HCT116 (cell line): ENCODE data around the gene ATG10. TPM values are rescaled to one million over a fixed set of nuclear protein-coding genes. Genes with fewer than 3 reads are reported as not detected.

ENCODE experiments used
- ATAC-seq: fragments of 200-7000 bp; cut with Tn5 transposase; 2 replicates; pipeline ENCODE4 v1.9.1; 2020; ENCODE audit warnings: mild to moderate bottlenecking, moderate library complexity
- BruUV-seq: library from RNA; stranded (reverse); fragments of 400-500 nt; replicated peaks from 2 replicates; lab custom pipeline; 2021; lab: Mats Ljungman, UMichigan
- CTCF ChIA-PET: fragments of 300-600 bp; sonication (Branson Sonifier 250); formaldehyde crosslinking; loops from one replicate; lab custom pipeline; 2021; ENCODE audit warnings: antibody characterized with exemption; lab: Charles Lee
- POLR2A ChIA-PET: fragments of 300-600, 350-600 bp; sonication (Branson Sonifier 250); formaldehyde crosslinking; loops from one replicate; lab custom pipeline; 2021; ENCODE audit warnings: antibody characterized with exemption; lab: Charles Lee
- RAD21 ChIA-PET, 2 experiments: fragments of 300-600 bp; sonication (Branson Sonifier 250); formaldehyde crosslinking; loops; one replicate each; lab custom pipeline; 2023; ENCODE audit warnings: low total read pairs in 2 of 2; ENCODE audit not compliant: uncharacterized antibody in 2 of 2, unreplicated experiment in 2 of 2, low non-redundant PET in 1 of 2; lab: Charles Lee
- DNase-seq: peaks from one replicate; pipeline ENCODE4 v3.0.0-alpha.2; 2010; ENCODE audit warnings: low read depth, low spot score
- H2AFZ ChIP-seq: fragments of 200-600 bp; shearing (Covaris generic), sonication (generic); 2 replicates; pipeline ENCODE4 v1.6.1; 2017; ENCODE audit warnings: low read depth, mixed run types, mixed read lengths, antibody characterized with exemption, low read length; ENCODE audit not compliant: poor library complexity, severe bottlenecking
- H3K27ac ChIP-seq: 2 replicates; pipeline ENCODE4 v1.5.1; 2012; ENCODE audit warnings: low read depth, low read length
- H3K27me3 ChIP-seq: fragments of 200-600 bp; sonication (generic); 2 replicates; pipeline ENCODE4 v1.6.1; 2016; ENCODE audit warnings: mixed run types, low read length, mixed read lengths; ENCODE audit not compliant: insufficient read depth
- H3K36me3 ChIP-seq, 2 experiments: fragments of 200-500 bp in 1 of 2; fragments of 200-600 bp in 1 of 2; sonication (Bioruptor generic) in 1 of 2; sonication (generic) in 1 of 2; 2 replicates each; pipeline versions ENCODE4 v1.5.1 to v1.6.1; 2014 to 2016; ENCODE audit warnings: low read length in 2 of 2, inconsistent platforms in 1 of 2, mixed read lengths in 1 of 2, mixed run types in 1 of 2; ENCODE audit not compliant: insufficient read depth in 2 of 2, control insufficient read depth in 1 of 2
- H3K4me1 ChIP-seq, 2 experiments: fragments of 200-600 bp in 1 of 2; sonication (generic) in 1 of 2; 2 replicates each; pipeline versions ENCODE4 v1.5.1 to v1.6.1; 2012 to 2017; ENCODE audit warnings: low read length in 2 of 2, inconsistent platforms in 1 of 2, mild to moderate bottlenecking in 1 of 2, mixed read lengths in 1 of 2, mixed run types in 1 of 2, moderate library complexity in 1 of 2; ENCODE audit not compliant: insufficient read depth in 2 of 2, control insufficient read depth in 1 of 2
- H3K4me2 ChIP-seq: fragments of 200-600 bp; sonication (generic); 2 replicates; pipeline ENCODE4 v1.6.1; 2017; ENCODE audit warnings: mixed run types, low read length, mixed read lengths
- H3K4me3 ChIP-seq, 2 experiments: fragments of 200-600 bp in 1 of 2; sonication (generic) in 1 of 2; replicated peaks in 1 of 2; 2 replicates each; pipeline ENCODE4 v1.5.1; 2011 to 2016; ENCODE audit warnings: low read length in 2 of 2, control low read depth in 1 of 2, low read depth in 1 of 2, mild to moderate bottlenecking in 1 of 2, mixed read lengths in 1 of 2, mixed run types in 1 of 2
- H3K79me2 ChIP-seq: fragments of 200-600 bp; sonication (generic); 2 replicates; pipeline ENCODE4 v1.6.1; 2017; ENCODE audit warnings: mild to moderate bottlenecking, mixed run types, low read length, moderate library complexity, mixed read lengths; ENCODE audit not compliant: insufficient read depth
- H3K9ac ChIP-seq: fragments of 200-600 bp; sonication (generic); 2 replicates; pipeline ENCODE4 v1.6.1; 2016; ENCODE audit warnings: low read length, mixed read lengths
- H3K9me2 ChIP-seq: fragments of 200-600 bp; sonication (generic), shearing (Covaris generic); 2 replicates; pipeline ENCODE4 v1.6.1; 2017; ENCODE audit warnings: mixed run types, mild to moderate bottlenecking, moderate library complexity; ENCODE audit not compliant: insufficient read depth
- H3K9me3 ChIP-seq, 2 experiments: fragments of 200-500 bp in 1 of 2; fragments of 200-600 bp in 1 of 2; sonication (Bioruptor generic) in 1 of 2; sonication (generic) in 1 of 2; 2 replicates each; pipeline ENCODE4 v1.6.1; 2014 to 2017; ENCODE audit warnings: low read length in 2 of 2, mixed read lengths in 2 of 2, inconsistent platforms in 1 of 2, low read depth in 1 of 2, mild to moderate bottlenecking in 1 of 2, mixed run types in 1 of 2, moderate library complexity in 1 of 2; ENCODE audit not compliant: control insufficient read depth in 1 of 2, insufficient read depth in 1 of 2
- H4K20me1 ChIP-seq: fragments of 200-600 bp; sonication (generic), shearing (Covaris generic); 2 replicates; pipeline ENCODE4 v1.6.1; 2017; ENCODE audit warnings: mixed run types, mild to moderate bottlenecking, moderate library complexity; ENCODE audit not compliant: insufficient read depth
- CBX3 ChIP-seq: IDR thresholded peaks from 2 replicates; pipeline ENCODE4 v1.6.1; 2012; ENCODE audit warnings: low read depth
- EGR1 ChIP-seq: IDR thresholded peaks from 2 replicates; pipeline ENCODE4 v1.6.1; 2012; ENCODE audit warnings: low read depth
- EZH2phosphoT487 ChIP-seq: fragments of 200-600 bp; IDR thresholded peaks from 2 replicates; pipeline ENCODE4 v1.6.1; 2018; ENCODE audit warnings: antibody characterized with exemption, borderline replicate concordance
- JUND ChIP-seq: IDR thresholded peaks from 2 replicates; pipeline ENCODE4 v1.6.1; 2012
- POLR2A ChIP-seq: IDR thresholded peaks from 2 replicates; pipeline ENCODE4 v1.7.0; 2011; ENCODE audit warnings: borderline replicate concordance; ENCODE audit not compliant: insufficient read depth, insufficient read length; ENCODE audit errors: extremely low read depth
- POLR2AphosphoS5 ChIP-seq: IDR thresholded peaks from 2 replicates; pipeline ENCODE4 v1.6.1; 2011; ENCODE audit warnings: mild to moderate bottlenecking, low read depth, low read length, moderate library complexity
- RAD21 ChIP-seq: IDR thresholded peaks from 2 replicates; pipeline ENCODE4 v1.6.1; 2012; ENCODE audit warnings: low read depth, mild to moderate bottlenecking
- SIN3A ChIP-seq: IDR thresholded peaks from 2 replicates; pipeline ENCODE4 v1.6.1; 2012; ENCODE audit warnings: low read depth
- TCF7L2 ChIP-seq: IDR thresholded peaks from 2 replicates; pipeline ENCODE4 v1.7.0; 2011; ENCODE audit warnings: borderline replicate concordance, inconsistent platforms; ENCODE audit not compliant: insufficient read depth, insufficient read length; ENCODE audit errors: extremely low read depth
- ZNF274 ChIP-seq: fragments of 200-500 bp; sonication (Bioruptor generic); IDR thresholded peaks from 2 replicates; pipeline ENCODE4 v1.6.1; 2014; ENCODE audit warnings: mild to moderate bottlenecking, low read depth, low read length, inconsistent platforms
- intact Hi-C: fragments of 100-400 bp; cut with micrococcal nuclease; formaldehyde crosslinking; loops from 2 replicates; pipeline ENCODE4 v1.10.0; 2022
- total RNA-seq: library from RNA; stranded (reverse); gene quantifications from one replicate; pipeline ENCODE4 v1.2.1, GENCODE V29; 2021; ENCODE audit not compliant: unreplicated experiment
- TF ChIP-seq, protein P1 (sequence below): IDR thresholded peaks from 2 replicates; pipeline ENCODE4 v1.6.1; 2012
- TF ChIP-seq, protein P2 (sequence below): IDR thresholded peaks from 2 replicates; pipeline ENCODE4 v1.6.1; 2011; ENCODE audit warnings: mild to moderate bottlenecking, low read length, moderate library complexity; ENCODE audit not compliant: insufficient replicate concordance; ENCODE audit errors: extremely low read depth
- TF ChIP-seq, protein P3 (sequence below): IDR thresholded peaks from 2 replicates; pipeline ENCODE4 v1.6.1; 2012; ENCODE audit warnings: low read depth

ATG10 gene
- total RNA-seq, 1 experiment from 2014 or later: 9.4 TPM

DNA sequence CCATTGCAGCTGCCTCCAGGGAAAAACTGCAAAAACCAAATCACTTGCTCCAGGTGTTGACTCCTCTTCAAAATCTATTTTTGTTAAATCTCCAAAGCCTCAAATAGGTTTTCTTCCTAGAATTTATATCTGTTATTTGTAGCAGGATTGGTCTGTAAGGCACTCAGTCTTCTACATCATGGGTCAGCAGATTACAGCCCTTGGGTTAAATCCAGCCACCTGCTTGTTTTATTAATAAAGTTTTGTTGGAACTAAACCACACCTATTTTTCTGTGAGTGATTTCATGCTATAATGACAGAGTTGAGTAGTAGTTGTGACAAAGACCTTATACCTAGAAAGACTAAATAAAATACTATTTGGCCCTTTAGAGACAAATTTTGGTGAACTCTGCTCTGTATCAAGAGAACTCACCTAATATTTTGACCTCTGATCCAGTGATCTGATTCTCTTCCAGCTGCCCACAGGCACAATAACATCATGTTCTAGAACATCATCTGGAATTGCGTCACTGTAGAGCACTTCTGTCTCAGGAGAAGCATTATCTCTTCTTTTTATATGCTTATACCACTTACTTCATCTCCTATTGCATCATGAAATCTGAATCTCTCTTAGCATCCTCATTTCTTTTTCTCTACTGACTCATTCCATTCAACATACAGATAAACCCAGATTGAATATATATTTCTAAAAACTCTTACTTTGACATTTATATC is 176.2 kb downstream of the ATG10 start:
- no TSS peak for BruUV-seq
- intact Hi-C loops: no loop called here
- Histone ChIP-seq H3K36me3 (no peaks in the 10 kb centered on the region), H3K4me1 (peaks cover 0 to 9% of the 10 kb centered on the region in 2 experiments; a peak in 2 of 4 replicates), H3K79me2 (no peaks in the 10 kb centered on the region), H3K27me3 (no peaks in the 10 kb centered on the region), H3K27ac (no peak overlapping the region), H3K9me2 (no peaks in the 10 kb centered on the region), H2AFZ (no peak overlapping the region), H3K9ac (no peak overlapping the region), H3K4me2 (no peak overlapping the region), H3K4me3 (no peak overlapping the region), H4K20me1 (no peaks in the 10 kb centered on the region), H3K9me3 (no peaks in the 10 kb centered on the region)
- TF ChIP-seq RAD21 (no peak), SIN3A (no peak)
- TF ChIP-seq, protein P1, sequence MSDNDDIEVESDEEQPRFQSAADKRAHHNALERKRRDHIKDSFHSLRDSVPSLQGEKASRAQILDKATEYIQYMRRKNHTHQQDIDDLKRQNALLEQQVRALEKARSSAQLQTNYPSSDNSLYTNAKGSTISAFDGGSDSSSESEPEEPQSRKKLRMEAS: no peak
- TF ChIP-seq, protein P2, sequence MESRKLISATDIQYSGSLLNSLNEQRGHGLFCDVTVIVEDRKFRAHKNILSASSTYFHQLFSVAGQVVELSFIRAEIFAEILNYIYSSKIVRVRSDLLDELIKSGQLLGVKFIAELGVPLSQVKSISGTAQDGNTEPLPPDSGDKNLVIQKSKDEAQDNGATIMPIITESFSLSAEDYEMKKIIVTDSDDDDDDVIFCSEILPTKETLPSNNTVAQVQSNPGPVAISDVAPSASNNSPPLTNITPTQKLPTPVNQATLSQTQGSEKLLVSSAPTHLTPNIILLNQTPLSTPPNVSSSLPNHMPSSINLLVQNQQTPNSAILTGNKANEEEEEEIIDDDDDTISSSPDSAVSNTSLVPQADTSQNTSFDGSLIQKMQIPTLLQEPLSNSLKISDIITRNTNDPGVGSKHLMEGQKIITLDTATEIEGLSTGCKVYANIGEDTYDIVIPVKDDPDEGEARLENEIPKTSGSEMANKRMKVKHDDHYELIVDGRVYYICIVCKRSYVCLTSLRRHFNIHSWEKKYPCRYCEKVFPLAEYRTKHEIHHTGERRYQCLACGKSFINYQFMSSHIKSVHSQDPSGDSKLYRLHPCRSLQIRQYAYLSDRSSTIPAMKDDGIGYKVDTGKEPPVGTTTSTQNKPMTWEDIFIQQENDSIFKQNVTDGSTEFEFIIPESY: no peak
- ChIA-PET POLR2A (no interaction called here), CTCF (no interaction called here), RAD21 (no interaction called here)
- DNase-seq (no peak), ATAC-seq (no peak)

GRCh38 chr5:82149434-82149833 is 177.6 kb downstream of the ATG10 start:
- Histone ChIP-seq H3K79me2 (no peaks in the 10 kb centered on the region), H3K27me3 (no peaks in the 10 kb centered on the region), H3K4me3 (no peak overlapping the region), H3K9me3 (no peaks in the 10 kb centered on the region), H3K27ac (no peak overlapping the region), H2AFZ (no peak overlapping the region), H3K36me3 (no peaks in the 10 kb centered on the region), H3K4me1 (peaks cover 0 to 9% of the 10 kb centered on the region in 2 experiments; a peak in 2 of 4 replicates), H3K4me2 (no peak overlapping the region), H4K20me1 (no peaks in the 10 kb centered on the region), H3K9me2 (no peaks in the 10 kb centered on the region), H3K9ac (no peak overlapping the region)
- BruUV-seq: no TSS peak
- intact Hi-C loops: no loop called here
- ATAC-seq (no peak), DNase-seq (no peak)
- CTCF ChIA-PET: no interaction called here
- RAD21 ChIA-PET: interaction anchor here in 1 of 2 experiments (1.2 kb wide), 1 partner anchor 16 kb away, joined by 3 read pairs; no protein-coding TSS in a partner anchor
- POLR2A ChIA-PET: no interaction called here
- TF ChIP-seq EZH2phosphoT487 (no peak), CBX3 (no peak), POLR2A (no peak), EGR1 (no peak), POLR2AphosphoS5 (no peak), JUND (no peak), ZNF274 (no peak), TCF7L2 (no peak)
- TF ChIP-seq, protein P3, sequence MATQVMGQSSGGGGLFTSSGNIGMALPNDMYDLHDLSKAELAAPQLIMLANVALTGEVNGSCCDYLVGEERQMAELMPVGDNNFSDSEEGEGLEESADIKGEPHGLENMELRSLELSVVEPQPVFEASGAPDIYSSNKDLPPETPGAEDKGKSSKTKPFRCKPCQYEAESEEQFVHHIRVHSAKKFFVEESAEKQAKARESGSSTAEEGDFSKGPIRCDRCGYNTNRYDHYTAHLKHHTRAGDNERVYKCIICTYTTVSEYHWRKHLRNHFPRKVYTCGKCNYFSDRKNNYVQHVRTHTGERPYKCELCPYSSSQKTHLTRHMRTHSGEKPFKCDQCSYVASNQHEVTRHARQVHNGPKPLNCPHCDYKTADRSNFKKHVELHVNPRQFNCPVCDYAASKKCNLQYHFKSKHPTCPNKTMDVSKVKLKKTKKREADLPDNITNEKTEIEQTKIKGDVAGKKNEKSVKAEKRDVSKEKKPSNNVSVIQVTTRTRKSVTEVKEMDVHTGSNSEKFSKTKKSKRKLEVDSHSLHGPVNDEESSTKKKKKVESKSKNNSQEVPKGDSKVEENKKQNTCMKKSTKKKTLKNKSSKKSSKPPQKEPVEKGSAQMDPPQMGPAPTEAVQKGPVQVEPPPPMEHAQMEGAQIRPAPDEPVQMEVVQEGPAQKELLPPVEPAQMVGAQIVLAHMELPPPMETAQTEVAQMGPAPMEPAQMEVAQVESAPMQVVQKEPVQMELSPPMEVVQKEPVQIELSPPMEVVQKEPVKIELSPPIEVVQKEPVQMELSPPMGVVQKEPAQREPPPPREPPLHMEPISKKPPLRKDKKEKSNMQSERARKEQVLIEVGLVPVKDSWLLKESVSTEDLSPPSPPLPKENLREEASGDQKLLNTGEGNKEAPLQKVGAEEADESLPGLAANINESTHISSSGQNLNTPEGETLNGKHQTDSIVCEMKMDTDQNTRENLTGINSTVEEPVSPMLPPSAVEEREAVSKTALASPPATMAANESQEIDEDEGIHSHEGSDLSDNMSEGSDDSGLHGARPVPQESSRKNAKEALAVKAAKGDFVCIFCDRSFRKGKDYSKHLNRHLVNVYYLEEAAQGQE: no peak
